ENCODE measurements around the gene PGA5.
"Not testable (repeated sequence)": the region's sequence is repeated elsewhere in the genome, so short reads cannot be mapped to it uniquely, and the experiment has no call there.

The PGA5 gene

DNA sequence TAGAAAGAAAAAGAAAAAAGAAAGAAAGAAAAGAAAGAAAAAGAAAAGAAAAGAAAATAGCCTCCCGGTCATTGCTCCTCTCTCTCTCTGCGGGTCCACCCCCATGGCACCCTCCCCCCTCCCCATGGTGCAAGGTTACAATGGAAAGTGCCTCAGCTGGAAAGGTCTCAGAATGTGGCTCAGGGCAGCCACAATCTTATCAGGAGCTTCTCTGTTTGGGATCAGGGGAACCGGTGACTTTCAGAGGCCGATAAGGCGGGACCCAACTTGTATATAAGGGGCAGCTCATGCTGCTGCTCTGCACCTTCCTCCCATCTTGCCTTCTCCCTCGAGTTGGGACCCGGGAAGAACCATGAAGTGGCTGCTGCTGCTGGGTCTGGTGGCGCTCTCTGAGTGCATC is at the start of gene PGA5:
TSS of gene PGA5 (plus strand) at position 301 of the 400 bp plus-strand sequence. CDS start at position 353, 52 bp downstream.
- intact Hi-C loops (cut with micrococcal nuclease); H3K27me3 Mint-ChIP-seq: not testable (repeated sequence)

DNA sequence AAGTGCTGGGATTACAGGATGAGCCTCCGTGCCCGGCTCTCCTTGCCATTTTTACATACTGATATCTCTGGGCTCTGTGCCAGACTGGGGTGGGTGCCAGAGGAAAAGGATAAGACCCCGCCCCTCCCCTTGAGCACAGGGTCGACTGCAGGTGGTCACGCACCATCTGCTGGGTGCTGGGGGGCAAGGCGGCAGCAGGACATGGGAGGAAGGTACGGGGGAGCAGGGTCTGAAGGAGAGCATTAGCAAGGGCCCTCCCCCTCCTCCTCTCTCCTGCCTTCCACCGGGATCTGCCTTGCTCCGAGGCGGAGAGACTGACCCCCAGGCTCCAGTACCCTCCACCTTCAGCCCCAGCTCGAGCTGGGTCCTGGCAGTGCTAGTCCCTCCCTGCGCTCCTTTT is 47.4 kb upstream of the PGA5 start:
- H3K27me3 Mint-ChIP-seq: peaks cover 28% of the 10 kb centered on the region
- H3K4me3 Mint-ChIP-seq: no peak overlapping the region
- peak overlapping the region; percentile 37 for H3K27ac Mint-ChIP-seq
- peaks cover 16% of the 10 kb centered on the region for H3K4me1 Mint-ChIP-seq (ENCODE audit: low read depth)
- H3K36me3 Mint-ChIP-seq (ENCODE audit: low read depth): no peaks in the 10 kb centered on the region
- intact Hi-C loops (cut with micrococcal nuclease): no loop called here
- peaks cover 1% of the 10 kb centered on the region for H3K9me3 Mint-ChIP-seq

More for the DNA sequence above, at the start of gene PGA5:
- not testable (repeated sequence) for H3K4me1 Mint-ChIP-seq (ENCODE audit: low read depth); H3K9me3 Mint-ChIP-seq; H3K36me3 Mint-ChIP-seq (ENCODE audit: low read depth)
- Mint-ChIP-seq H3K27ac (peak within 1 kb of the TSS; percentile 77), H3K4me3 (peak within 1 kb of the TSS; percentile 44)

DNA sequence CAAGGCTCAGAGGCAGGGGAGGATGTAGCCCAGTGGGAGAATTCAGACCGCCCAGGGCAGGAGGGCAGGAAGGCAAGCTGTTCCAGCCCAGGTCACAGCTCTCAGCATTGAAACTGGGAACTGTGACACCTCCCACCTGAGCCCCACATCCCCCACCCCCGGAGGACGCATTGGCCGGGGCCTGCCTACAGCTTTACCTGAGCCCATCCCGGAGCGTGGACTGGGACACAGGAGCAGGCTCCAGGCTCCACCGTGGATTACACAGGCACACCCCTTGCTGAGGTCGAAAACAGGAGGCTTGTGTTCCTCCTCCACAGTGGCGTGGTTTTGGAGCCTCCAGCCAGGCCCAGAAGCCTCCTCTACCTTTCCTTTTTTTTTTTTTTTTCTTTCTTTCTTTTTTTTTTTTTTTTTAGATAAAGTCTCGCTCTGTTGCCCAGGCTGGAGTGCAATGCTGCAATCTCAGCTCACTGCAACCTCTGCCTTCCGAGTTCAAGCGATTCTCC is 46.8 kb upstream of the PGA5 start:
- peaks cover 28% of the 10 kb centered on the region for H3K27me3 Mint-ChIP-seq
- H3K4me3 Mint-ChIP-seq: no peak overlapping the region
- H3K36me3 Mint-ChIP-seq (ENCODE audit: low read depth): no peaks in the 10 kb centered on the region
- H3K4me1 Mint-ChIP-seq (ENCODE audit: low read depth): peaks cover 16% of the 10 kb centered on the region
- H3K27ac Mint-ChIP-seq: peak overlapping the region; percentile 37
- intact Hi-C loops (cut with micrococcal nuclease): no loop called here
- peaks cover 7% of the 10 kb centered on the region for H3K9me3 Mint-ChIP-seq

DNA sequence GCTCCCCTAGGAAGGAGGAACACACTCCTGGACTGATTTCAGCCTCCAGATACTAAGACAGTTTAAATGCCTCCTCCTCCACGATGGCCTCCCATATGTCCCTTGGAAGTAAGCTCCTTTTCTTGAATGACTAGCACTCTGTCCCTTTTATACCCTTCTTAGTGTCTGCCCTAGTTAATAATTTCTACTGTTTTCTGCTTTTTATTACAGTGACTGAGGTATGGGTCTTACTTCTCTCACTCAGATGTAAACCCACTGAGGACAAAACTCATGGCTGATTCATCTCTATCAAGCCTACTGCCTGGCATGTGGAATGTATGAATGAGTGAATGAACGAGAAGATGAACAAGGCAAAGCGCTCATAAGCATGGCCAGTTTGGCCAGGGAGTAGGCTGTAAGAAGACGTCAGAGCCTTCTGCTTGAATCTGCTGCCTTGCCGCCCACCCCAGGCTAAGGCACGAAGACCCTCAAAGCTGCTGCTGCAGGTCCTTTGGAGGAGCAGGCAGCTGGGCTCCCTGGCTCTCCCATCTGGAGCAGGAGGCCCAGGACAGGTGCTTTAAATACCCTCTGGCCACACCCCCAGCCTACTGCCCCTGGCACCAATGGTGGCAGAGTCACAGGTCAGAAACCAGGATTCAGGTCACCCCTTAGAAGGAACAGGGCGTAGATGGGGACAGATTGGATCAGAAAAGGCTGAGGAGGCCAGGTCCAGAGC is 45.8 kb upstream of the PGA5 start:
- H3K9me3 Mint-ChIP-seq: peaks cover 10% of the 10 kb centered on the region
- no peak overlapping the region for H3K27ac Mint-ChIP-seq
- H3K4me3 Mint-ChIP-seq: no peak overlapping the region
- peaks cover 24% of the 10 kb centered on the region for H3K27me3 Mint-ChIP-seq
- intact Hi-C loops (cut with micrococcal nuclease): no loop called here
- no peaks in the 10 kb centered on the region for H3K36me3 Mint-ChIP-seq (ENCODE audit: low read depth)
- H3K4me1 Mint-ChIP-seq (ENCODE audit: low read depth): peaks cover 9% of the 10 kb centered on the region

DNA sequence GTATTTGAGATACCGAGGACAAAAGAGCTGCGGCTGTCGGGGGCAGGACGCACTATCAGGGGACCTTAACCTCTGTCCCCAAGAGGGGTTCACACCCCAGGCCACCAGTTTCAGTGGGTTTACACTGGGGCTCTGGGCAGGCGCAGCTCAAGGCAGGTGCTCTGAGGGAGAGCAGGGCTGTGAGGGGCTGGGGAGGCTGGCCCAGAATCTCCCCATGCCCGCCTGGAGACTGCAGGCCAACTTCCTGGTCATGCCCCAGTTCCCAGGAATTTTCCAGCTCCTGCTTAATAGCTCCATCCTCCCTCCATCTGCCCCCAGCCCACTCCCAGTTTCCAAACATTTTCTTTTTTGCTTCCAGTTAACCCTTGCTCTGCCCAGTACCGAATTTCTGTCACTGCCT is 45.3 kb upstream of the PGA5 start:
- peak overlapping the region; percentile 61 for H3K27ac Mint-ChIP-seq

DNA sequence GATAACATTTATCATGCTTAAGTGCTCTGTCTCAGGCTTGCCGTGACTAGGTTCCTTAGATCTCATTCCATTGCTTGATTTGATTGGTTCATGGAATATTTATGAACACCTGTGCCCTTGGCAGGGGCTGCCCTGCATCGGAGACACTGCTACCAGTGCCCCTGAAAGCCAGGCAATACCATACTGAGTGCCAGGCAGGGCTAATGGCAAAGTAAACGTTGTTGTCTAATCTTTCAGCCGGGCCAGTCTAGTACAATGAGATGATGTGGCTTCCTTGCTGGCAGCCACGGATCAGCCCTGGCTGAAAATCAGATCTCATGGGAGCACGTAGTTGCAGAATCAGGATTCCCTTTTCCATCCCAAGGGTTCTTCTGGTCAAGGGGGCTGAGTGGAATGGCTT is 42.6 kb upstream of the PGA5 start:
- Mint-ChIP-seq H3K4me3 (no peak overlapping the region), H3K4me1 (ENCODE audit: low read depth) (peaks cover 14% of the 10 kb centered on the region), H3K27ac (no peak overlapping the region), H3K9me3 (peaks cover 10% of the 10 kb centered on the region), H3K36me3 (ENCODE audit: low read depth) (no peaks in the 10 kb centered on the region), H3K27me3 (peaks cover 34% of the 10 kb centered on the region)
- intact Hi-C loops (cut with micrococcal nuclease): no loop called here

More for the DNA sequence above, 45.3 kb upstream of the PGA5 start:
- Mint-ChIP-seq H3K4me3 (no peak overlapping the region), H3K36me3 (ENCODE audit: low read depth) (no peaks in the 10 kb centered on the region), H3K4me1 (ENCODE audit: low read depth) (peaks cover 14% of the 10 kb centered on the region), H3K27me3 (peaks cover 28% of the 10 kb centered on the region), H3K9me3 (peaks cover 10% of the 10 kb centered on the region)
- intact Hi-C loops (cut with micrococcal nuclease): no loop called here

DNA sequence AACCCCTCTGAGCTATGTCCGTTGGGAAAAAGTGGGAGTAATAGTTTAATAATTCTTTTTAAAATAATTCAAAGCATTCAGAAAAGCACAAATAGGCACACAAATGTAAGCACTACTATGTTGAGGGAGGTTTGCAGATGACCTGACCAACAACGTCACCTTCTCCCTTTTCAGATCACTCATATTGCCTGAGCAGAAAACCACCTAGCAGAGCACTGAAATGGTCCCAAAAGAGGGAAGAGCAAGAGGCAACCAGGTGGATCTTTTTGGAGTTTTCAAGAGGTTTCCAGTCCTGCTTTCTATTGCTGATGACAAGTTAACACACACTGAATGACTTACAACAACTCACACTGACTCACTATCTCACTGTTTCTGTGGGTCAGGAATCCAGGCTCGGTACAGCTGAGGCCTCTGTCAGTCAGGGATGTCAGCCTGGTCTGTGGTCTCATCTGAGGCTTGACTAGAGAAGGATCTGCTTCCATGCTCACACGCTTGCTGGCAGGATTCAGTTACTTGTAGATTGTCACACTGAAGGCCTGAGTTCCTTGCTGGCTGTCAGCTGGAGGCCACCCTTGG is 41.9 kb upstream of the PGA5 start:
- Mint-ChIP-seq H3K4me1 (ENCODE audit: low read depth) (peaks cover 18% of the 10 kb centered on the region), H3K9me3 (peaks cover 10% of the 10 kb centered on the region), H3K4me3 (no peak overlapping the region), H3K36me3 (ENCODE audit: low read depth) (no peaks in the 10 kb centered on the region), H3K27me3 (peaks cover 28% of the 10 kb centered on the region), H3K27ac (no peak overlapping the region)
- intact Hi-C loops (cut with micrococcal nuclease): no loop called here

DNA sequence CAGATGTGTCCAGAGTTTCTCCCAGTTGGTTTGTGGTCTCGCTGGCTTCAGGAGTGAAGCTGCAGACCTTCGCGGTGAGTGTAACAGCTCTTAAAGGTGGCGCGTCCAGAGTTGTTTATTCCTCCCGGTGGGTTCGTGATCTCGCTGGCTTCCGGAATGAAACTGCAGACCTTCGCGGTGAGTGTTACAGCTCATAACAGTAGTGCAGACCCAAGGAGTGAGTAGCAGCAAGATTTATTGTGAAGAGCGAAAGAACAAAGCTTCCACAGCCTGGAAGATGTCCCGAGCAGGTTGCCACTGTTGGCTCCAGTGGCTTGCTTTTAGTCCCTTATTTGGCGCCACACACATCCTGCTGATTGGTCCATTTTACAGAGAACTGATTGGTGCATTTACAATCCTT is 39.5 kb upstream of the PGA5 start:
- peaks cover 10% of the 10 kb centered on the region for H3K27me3 Mint-ChIP-seq
- H3K27ac Mint-ChIP-seq: no peak overlapping the region
- intact Hi-C loops (cut with micrococcal nuclease): no loop called here
- H3K9me3 Mint-ChIP-seq: peaks cover 10% of the 10 kb centered on the region
- H3K4me1 Mint-ChIP-seq (ENCODE audit: low read depth): peaks cover 25% of the 10 kb centered on the region
- H3K4me3 Mint-ChIP-seq: no peak overlapping the region
- H3K36me3 Mint-ChIP-seq (ENCODE audit: low read depth): no peaks in the 10 kb centered on the region

DNA sequence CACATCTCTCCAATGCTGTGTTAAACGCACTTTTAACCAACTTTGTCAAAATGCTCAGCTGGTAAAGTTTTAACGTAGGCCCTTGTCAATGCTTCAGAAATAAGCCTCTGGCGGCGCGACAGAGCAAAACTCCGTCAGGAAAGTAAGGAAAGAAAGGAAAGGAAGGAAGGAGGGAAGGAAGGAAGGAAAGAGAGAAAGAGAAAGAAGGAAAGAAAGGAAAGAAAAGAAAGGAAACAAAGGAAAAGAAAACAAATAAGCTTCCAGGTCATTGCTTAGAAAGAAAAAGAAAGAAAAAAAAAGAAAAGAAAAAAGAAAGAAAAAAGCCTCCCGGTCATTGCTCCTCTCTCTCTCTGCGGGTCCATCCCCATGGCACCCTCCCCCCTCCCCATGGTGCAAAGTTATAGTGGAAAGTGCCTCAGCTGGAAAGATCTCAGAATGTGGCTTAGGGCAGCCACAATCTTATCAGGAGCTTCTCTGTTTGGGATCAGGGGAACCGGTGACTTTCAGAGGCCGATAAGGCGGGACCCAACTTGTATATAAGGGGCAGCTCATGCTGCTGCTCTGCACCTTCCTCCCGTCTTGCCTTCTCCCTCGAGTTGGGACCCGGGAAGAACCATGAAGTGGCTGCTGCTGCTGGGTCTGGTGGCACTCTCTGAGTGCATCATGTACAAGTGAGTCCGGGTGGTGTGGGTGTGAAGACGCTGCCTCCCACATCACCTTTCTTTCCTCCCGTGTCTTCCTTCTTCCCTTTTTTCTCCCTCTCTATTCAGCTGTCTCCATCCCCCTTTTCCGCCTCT is 37.8 kb upstream of the PGA5 start, which contains the start of gene PGA3:
TSS of gene PGA3 (plus strand) at position 566 of the 797 bp plus-strand sequence. CDS start at position 616, 50 bp downstream.
- Mint-ChIP-seq H3K27ac (peak within 1 kb of the TSS; percentile 47), H3K4me1 (ENCODE audit: low read depth) (peaks cover 25% of the 10 kb centered on the region), H3K27me3 (peaks cover 10% of the 10 kb centered on the region), H3K4me3 (peak within 1 kb of the TSS; percentile 49)
- intact Hi-C loops (cut with micrococcal nuclease); H3K9me3 Mint-ChIP-seq; H3K36me3 Mint-ChIP-seq (ENCODE audit: low read depth): not testable (repeated sequence)

DNA sequence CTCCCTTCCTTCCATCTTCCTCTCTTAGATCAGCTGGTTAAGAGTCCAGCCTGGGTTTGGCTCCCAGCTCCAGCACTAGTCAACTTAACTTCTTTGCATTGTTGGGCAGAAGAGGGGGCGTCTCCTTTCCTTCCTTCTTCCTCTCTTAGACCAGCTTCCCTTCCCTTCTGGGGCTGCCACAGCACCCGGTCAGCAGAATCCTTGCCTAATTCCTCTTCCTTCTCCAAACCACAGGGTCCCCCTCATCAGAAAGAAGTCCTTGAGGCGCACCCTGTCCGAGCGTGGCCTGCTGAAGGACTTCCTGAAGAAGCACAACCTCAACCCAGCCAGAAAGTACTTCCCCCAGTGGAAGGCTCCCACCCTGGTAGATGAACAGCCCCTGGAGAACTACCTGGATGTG is 37.1 kb upstream of the PGA5 start:
- intact Hi-C loops (cut with micrococcal nuclease); H3K36me3 Mint-ChIP-seq (ENCODE audit: low read depth); H3K9me3 Mint-ChIP-seq: not testable (repeated sequence)
- Mint-ChIP-seq H3K4me1 (ENCODE audit: low read depth) (peaks cover 25% of the 10 kb centered on the region), H3K4me3 (peak overlapping the region; percentile 49), H3K27me3 (peaks cover 10% of the 10 kb centered on the region), H3K27ac (peak overlapping the region; percentile 47)

DNA sequence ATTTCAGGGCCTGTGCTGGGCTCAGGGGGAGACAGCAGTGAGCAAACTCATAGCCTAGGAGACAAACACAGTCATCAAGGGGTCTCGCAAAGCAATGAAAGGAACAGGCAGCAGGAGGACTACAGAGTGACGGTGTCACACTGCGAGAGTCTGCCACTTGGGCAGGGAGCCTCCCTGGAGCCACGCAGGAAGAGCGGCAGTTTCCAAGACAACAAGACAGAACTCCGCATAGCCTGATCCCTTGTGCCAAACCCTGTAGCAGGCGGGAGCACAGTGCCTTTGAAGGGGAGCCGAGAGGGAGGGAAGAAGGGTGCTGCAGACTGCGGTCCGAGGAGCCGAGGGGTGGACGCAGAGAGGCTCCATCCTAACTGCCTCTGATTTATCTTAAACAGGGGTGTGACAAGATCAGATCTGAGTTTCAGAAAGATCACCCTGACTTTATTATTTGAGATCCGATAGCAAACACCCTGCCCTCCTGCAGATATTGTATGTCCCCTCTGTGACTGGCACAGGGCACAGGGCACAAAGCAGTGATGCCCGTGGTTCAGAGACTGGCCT is 36.4 kb upstream of the PGA5 start:
- H3K4me3 Mint-ChIP-seq; H3K9me3 Mint-ChIP-seq; intact Hi-C loops (cut with micrococcal nuclease); H3K36me3 Mint-ChIP-seq (ENCODE audit: low read depth): not testable (repeated sequence)
- Mint-ChIP-seq H3K27ac (peak overlapping the region; percentile 46), H3K27me3 (peaks cover 10% of the 10 kb centered on the region), H3K4me1 (ENCODE audit: low read depth) (peaks cover 25% of the 10 kb centered on the region)

DNA sequence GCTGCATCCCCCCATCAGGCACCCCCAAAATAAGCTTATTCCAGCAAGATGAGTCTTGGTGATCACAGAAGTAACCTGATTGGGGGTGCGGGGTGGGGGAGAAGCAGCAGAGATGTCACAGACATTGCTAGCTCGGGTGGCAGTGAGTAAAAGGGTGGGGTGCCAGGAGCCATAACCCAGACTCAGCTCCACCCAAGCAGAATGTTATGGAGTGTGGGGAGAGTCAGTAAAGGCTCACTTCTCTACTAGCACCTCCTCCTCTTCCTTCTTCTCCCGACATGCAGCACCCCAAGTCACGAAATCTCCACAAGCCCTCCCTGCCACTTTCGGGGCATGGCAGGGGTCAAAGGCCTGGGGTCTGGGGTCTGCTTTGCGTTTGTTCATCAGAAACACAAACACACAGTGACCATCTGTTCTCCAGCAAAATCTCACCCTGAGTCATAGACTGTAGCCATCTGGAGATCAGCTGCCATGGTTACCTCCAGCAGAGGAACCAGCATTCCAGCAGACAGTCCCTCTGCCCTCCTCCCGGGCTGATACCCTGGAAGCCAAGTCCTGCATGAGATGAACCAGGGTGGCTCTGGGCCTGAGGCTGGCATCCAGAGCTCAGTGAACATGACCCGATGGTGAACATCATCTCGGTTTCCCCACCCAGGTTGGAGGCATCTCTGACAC is 33.2 kb upstream of the PGA5 start:
- intact Hi-C loops (cut with micrococcal nuclease); H3K27ac Mint-ChIP-seq; H3K4me3 Mint-ChIP-seq; H3K27me3 Mint-ChIP-seq; H3K36me3 Mint-ChIP-seq (ENCODE audit: low read depth); H3K9me3 Mint-ChIP-seq: not testable (repeated sequence)
- peaks cover 17% of the 10 kb centered on the region for H3K4me1 Mint-ChIP-seq (ENCODE audit: low read depth)

DNA sequence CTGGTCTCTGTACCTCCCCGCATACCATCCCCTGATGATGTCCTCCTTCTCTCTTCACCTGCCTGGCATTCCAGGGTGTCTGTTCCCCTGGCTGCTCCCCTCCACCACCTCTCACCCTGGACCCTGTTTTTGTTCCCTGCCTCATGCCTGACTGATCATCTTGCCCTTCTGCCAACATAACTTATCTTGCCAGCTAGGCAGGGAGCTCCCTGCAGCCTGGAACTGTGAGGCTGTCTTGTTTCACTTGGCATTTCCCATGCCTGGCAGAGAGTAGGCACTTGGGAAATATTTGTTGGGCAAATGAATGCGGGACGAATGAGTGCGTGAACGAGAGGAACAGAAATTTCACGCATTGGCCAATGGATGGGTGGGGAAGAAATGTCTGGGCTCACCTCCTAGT is 30.3 kb upstream of the PGA5 start:
- H3K27ac Mint-ChIP-seq; intact Hi-C loops (cut with micrococcal nuclease); H3K4me3 Mint-ChIP-seq; H3K36me3 Mint-ChIP-seq (ENCODE audit: low read depth); H3K4me1 Mint-ChIP-seq (ENCODE audit: low read depth); H3K27me3 Mint-ChIP-seq; H3K9me3 Mint-ChIP-seq: not testable (repeated sequence)
